HepG2 (cell line): ENCODE measurements around the gene FXR2. TPM values are rescaled to one million over a fixed set of nuclear protein-coding genes. Genes with fewer than 3 reads are reported as not detected.

ENCODE experiments used
- DNMT1 ChIP-seq: sonication (generic); formaldehyde crosslinking; IDR thresholded peaks from 2 replicates; pipeline ENCODE4 v1.5.1; 2020; ENCODE audit warnings: mild to moderate bottlenecking, missing genetic modification reagents
- GABPA ChIP-seq, 2 experiments: IDR thresholded peaks; 2 replicates each; pipeline ENCODE4 v1.6.1; 2011 to 2016; ENCODE audit warnings: low read depth in 2 of 2, low read length in 1 of 2, missing biosample characterization in 1 of 2, missing genetic modification characterization in 1 of 2
- HDAC1 ChIP-seq: sonication (generic); formaldehyde crosslinking; IDR thresholded peaks from 2 replicates; pipeline ENCODE4 v1.5.1; 2020; ENCODE audit warnings: mild to moderate bottlenecking, missing genetic modification reagents
- STAG1 ChIP-seq: sonication (generic); formaldehyde crosslinking; IDR thresholded peaks from 2 replicates; pipeline ENCODE4 v1.4.0; 2020; ENCODE audit warnings: missing genetic modification reagents
- THAP11 ChIP-seq: IDR thresholded peaks from 2 replicates; pipeline ENCODE4 v1.6.1; 2016; ENCODE audit warnings: missing biosample characterization, missing genetic modification reagents
- ZBTB8A ChIP-seq: sonication (generic); formaldehyde crosslinking; IDR thresholded peaks from 2 replicates; pipeline ENCODE4 v1.4.0; 2020; ENCODE audit warnings: mild to moderate bottlenecking, low read depth, missing genetic modification reagents, borderline replicate concordance
- ZKSCAN8 ChIP-seq: IDR thresholded peaks from 2 replicates; pipeline ENCODE4 v1.6.1; 2016; ENCODE audit warnings: borderline replicate concordance, missing genetic modification reagents, missing compliant biosample characterization
- ZNF557 ChIP-seq: sonication (generic); formaldehyde crosslinking; IDR thresholded peaks from 2 replicates; pipeline ENCODE4 v1.4.0; 2020; ENCODE audit warnings: missing genetic modification reagents
- ZNF558 ChIP-seq: sonication (generic); formaldehyde crosslinking; IDR thresholded peaks from 2 replicates; pipeline ENCODE4 v1.9.0; 2022; ENCODE audit warnings: mild to moderate bottlenecking, missing genetic modification reagents, borderline replicate concordance
- polyA plus RNA-seq, 8 experiments: library from polyadenylated mRNA; depleted of rRNA in 3 of 8; stranded (reverse) in 7 of 8; unstranded in 1 of 8; fragments of >200 nt; fragmentation: Illumina TruSeq in 4 of 8; extraction: Trizol in 4 of 8; gene quantifications; 2 replicates each; pipeline versions ENCODE4 v1.2.1 to v1.2.3, GENCODE V29; 2011 to 2016; ENCODE audit warnings: low read depth in 4 of 8, missing spikeins in 1 of 8, mixed read lengths in 1 of 8; ENCODE audit not compliant: insufficient read depth in 1 of 8
- total RNA-seq, 5 experiments: library from RNA; depleted of rRNA; stranded (reverse); fragments of >200 nt; fragmentation: Illumina TruSeq; extraction: Trizol; gene quantifications; 2 replicates each; pipeline ENCODE4 v1.2.3, GENCODE V29; 2016; ENCODE audit warnings: low read depth in 1 of 5
- TF ChIP-seq, protein P1 (sequence below): sonication (generic); formaldehyde crosslinking; IDR thresholded peaks from 2 replicates; pipeline ENCODE4 v1.9.0; 2022; ENCODE audit warnings: missing genetic modification reagents, mild to moderate bottlenecking, borderline replicate concordance
- TF ChIP-seq, protein P2 (sequence below): IDR thresholded peaks from 2 replicates; pipeline ENCODE4 v1.6.1; 2016; ENCODE audit warnings: low read depth, borderline replicate concordance

The FXR2 gene
- total and polyA plus RNA-seq, 2 of the 13 experiments (the other 11 are each of a cell fraction or from before 2014, with no cell fraction given), result 20.9 to 24.4 TPM

DNA sequence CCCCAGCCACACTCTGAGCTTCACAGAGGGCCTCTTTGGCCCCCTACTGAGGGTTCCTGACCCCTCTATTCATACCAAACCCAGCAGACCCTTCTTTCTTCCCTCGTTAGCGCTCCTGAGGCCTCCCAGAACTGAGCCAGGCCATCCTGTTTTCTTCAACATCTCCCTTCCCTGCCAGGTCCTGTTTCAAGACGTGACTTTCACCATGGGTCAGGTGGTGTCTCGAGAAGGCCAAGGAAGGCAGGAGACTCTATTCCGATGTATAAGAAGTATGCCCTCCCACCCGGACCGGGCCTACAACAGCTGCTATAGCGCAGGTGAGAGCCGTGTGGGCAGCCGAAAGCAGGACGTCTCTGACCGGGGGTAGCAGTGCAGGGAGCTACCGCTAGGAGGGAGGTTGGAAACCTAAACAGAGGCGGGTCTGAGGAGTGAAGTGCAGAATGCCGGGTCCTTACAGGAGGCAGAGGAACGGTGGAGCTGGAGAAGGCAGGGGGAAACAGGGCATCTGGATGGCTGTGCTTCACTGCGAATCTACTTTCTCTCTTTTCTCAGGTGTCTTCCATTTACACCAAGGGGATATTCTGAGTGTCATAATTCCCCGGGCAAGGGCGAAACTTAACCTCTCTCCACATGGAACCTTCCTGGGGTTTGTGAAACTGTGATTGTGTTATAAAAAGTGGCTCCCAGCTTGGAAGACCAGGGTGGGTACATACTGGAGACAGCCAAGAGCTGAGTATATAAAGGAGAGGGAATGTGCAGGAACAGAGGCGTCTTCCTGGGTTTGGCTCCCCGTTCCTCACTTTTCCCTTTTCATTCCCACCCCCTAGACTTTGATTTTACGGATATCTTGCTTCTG is 54.3 kb downstream of the FXR2 start (continued):
- TF ChIP-seq, protein P1, sequence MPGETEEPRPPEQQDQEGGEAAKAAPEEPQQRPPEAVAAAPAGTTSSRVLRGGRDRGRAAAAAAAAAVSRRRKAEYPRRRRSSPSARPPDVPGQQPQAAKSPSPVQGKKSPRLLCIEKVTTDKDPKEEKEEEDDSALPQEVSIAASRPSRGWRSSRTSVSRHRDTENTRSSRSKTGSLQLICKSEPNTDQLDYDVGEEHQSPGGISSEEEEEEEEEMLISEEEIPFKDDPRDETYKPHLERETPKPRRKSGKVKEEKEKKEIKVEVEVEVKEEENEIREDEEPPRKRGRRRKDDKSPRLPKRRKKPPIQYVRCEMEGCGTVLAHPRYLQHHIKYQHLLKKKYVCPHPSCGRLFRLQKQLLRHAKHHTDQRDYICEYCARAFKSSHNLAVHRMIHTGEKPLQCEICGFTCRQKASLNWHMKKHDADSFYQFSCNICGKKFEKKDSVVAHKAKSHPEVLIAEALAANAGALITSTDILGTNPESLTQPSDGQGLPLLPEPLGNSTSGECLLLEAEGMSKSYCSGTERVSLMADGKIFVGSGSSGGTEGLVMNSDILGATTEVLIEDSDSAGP (CRISPR knock-in tag), result peak; percentile 42; the same call in 1 of the 2 replicates
- TF ChIP-seq ZKSCAN8 (no peak), STAG1 (CRISPR knock-in tag) (peak; percentile 37), GABPA (IDR thresholded peaks at IDR 0.05; ENCODE audit: low read depth, low read length) (no peak), GABPA (CRISPR knock-in tag; IDR thresholded peaks at IDR 0.05; ENCODE audit: low read depth) (0 out of 2 replicates have a peak, but pooled peaks have one; percentile 23), ZBTB8A (CRISPR knock-in tag) (0 out of 2 replicates have a peak, but pooled peaks have one; percentile 7), ZNF557 (CRISPR knock-in tag) (no peak), HDAC1 (CRISPR knock-in tag) (no peak), DNMT1 (CRISPR knock-in tag) (0 out of 2 replicates have a peak, but pooled peaks have one; percentile 31), ZNF558 (CRISPR knock-in tag) (0 out of 2 replicates have a peak, but pooled peaks have one; percentile 4), THAP11 (CRISPR knock-in tag) (0 out of 2 replicates have a peak, but pooled peaks have one; percentile 18)
- TF ChIP-seq, protein P2, sequence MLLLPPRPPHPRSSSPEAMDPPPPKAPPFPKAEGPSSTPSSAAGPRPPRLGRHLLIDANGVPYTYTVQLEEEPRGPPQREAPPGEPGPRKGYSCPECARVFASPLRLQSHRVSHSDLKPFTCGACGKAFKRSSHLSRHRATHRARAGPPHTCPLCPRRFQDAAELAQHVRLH (CRISPR knock-in tag), result 0 out of 2 replicates have a peak, but pooled peaks have one; percentile 55
